Liver (tissue), 3 donors: ENCODE measurements around the gene MVP.

Experiments
- CTCF ChIP-seq: fragments of 150-350 bp; IDR thresholded peaks from 2 replicates; pipeline ENCODE4 v1.5.1; 2017; ENCODE audit warnings: improper control_type of control experiment, low read depth, low read length; ENCODE audit not compliant: missing input control
- EGR1 ChIP-seq, 2 donors: IDR thresholded peaks; 2 replicates each; pipeline ENCODE4 v1.6.1; 2016 to 2018; ENCODE audit warnings: antibody characterized with exemption in 2 of 2, low read depth in 2 of 2
- GABPA ChIP-seq, 2 donors: IDR thresholded peaks in 1 of 2; conservative IDR thresholded peaks in 1 of 2; 2 replicates each; pipeline ENCODE4 v1.6.1; 2016; ENCODE audit warnings: antibody characterized with exemption in 2 of 2, mild to moderate bottlenecking in 1 of 2, moderate library complexity in 1 of 2
- HNF4A ChIP-seq, 2 donors: conservative IDR thresholded peaks; 2 replicates each; pipeline ENCODE4 v1.6.1; 2016; ENCODE audit warnings: antibody characterized with exemption in 2 of 2, mild to moderate bottlenecking in 2 of 2
- HNF4G ChIP-seq: IDR thresholded peaks from 2 replicates; pipeline ENCODE4 v1.6.1; 2016; ENCODE audit warnings: antibody characterized with exemption
- JUND ChIP-seq, 2 donors: IDR thresholded peaks; 2 replicates each; pipeline ENCODE4 v1.6.1; 2016; ENCODE audit warnings: antibody characterized with exemption in 2 of 2
- NR2F2 ChIP-seq: IDR thresholded peaks from 2 replicates; pipeline ENCODE4 v1.6.1; 2016; ENCODE audit warnings: antibody characterized with exemption
- RXRA ChIP-seq, 2 donors: IDR thresholded peaks; 2 replicates each; pipeline ENCODE4 v1.6.1; 2017 to 2018; ENCODE audit warnings: antibody characterized with exemption in 2 of 2, mild to moderate bottlenecking in 1 of 2
- SP1 ChIP-seq: IDR thresholded peaks from 2 replicates; pipeline ENCODE4 v1.6.1; 2018; ENCODE audit warnings: antibody characterized with exemption, mild to moderate bottlenecking
- TAF1 ChIP-seq: conservative IDR thresholded peaks from 2 replicates; pipeline ENCODE4 v1.6.1; 2016; ENCODE audit warnings: antibody characterized with exemption, mild to moderate bottlenecking
- YY1 ChIP-seq: IDR thresholded peaks from 2 replicates; pipeline ENCODE4 v1.6.1; 2016; ENCODE audit warnings: antibody characterized with exemption, mild to moderate bottlenecking
- ZBTB33 ChIP-seq: IDR thresholded peaks from 2 replicates; pipeline ENCODE4 v1.6.1; 2016; ENCODE audit warnings: antibody characterized with exemption
- TF ChIP-seq, protein P1 (sequence below): IDR thresholded peaks from 2 replicates; pipeline ENCODE4 v1.6.1; 2016; ENCODE audit warnings: antibody characterized with exemption
- donor health status: healthy.
- donor health status: healthy.

DNA sequence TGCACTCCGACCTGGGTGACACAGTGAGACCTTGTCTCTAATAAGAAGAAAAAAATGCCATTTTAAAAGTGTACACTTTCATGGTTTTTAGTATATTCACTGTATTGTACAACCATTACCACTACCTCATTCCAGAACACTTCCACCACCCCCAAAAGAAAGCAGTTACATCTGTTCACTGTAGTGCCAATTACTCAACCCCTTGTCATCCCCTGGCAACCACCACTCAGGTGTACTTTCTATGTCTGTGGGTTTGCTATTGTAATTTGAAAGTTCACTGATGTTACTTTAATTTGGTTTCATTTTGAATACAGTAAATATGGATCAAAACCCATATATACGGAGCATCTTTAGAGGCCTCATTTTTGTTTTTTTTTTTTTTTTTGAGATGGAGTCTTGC is 36.1 kb upstream of the MVP start:
- no peak for TF ChIP-seq CTCF
- TF ChIP-seq TAF1 = no peak
- TF ChIP-seq, protein P1, sequence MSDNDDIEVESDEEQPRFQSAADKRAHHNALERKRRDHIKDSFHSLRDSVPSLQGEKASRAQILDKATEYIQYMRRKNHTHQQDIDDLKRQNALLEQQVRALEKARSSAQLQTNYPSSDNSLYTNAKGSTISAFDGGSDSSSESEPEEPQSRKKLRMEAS = no peak
- TF ChIP-seq ZBTB33 = no peak
- TF ChIP-seq NR2F2 = no peak
- TF ChIP-seq YY1 = no peak
- TF ChIP-seq JUND (IDR thresholded peaks at IDR 0.05) = no peak
- no peak for TF ChIP-seq SP1
- TF ChIP-seq EGR1 (IDR thresholded peaks at IDR 0.05; ENCODE audit: low read depth in 2 of 2) = no peak
- no peak for TF ChIP-seq HNF4A (conservative IDR thresholded peaks at IDR 0.05)
- TF ChIP-seq RXRA (IDR thresholded peaks at IDR 0.05) = no peak
- TF ChIP-seq GABPA (IDR thresholded peaks at IDR 0.05 in 1 of 2, conservative IDR thresholded peaks at IDR 0.05 in 1 of 2) = no peak
- TF ChIP-seq HNF4G = no peak
